ENCODE measurements around the gene EFNA4. TPM values are rescaled to one million over a fixed set of nuclear protein-coding genes. Genes with fewer than 3 reads are reported as not detected.
A peak's percentile ranks its signal among the peaks of the same experiment; 100 is the strongest.

Gene EFNA4
- total RNA-seq, 6 donors from 2014 or later: 2.8 to 8.1 (median 7.0) TPM

DNA sequence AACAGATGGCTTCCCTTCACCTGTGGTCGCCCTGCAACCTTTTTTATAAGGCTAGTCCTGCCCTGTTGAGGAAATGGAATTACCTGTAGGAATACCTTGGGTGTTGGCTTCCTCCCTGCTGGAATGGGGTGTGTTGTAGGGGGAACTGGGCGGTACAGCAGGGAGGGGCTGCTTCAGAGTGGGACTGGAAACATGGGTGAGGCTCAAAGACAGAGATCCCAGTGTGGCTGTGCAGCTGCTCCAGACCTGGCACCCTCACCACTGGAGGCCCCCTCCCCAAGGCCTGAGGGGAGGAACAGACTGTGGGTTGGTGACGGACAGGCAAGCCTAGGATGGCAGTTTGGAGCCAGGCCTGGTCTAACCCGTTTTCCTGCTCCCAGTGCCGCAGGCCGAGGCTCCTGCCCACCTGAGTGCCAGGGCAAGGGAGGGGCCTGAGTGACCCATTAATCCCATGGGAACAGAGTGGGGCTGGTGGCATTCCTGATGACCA is 19.6 kb downstream of the EFNA4 start:
- 51 to 67% methylated on average over 2 to 5 of the region's 6 CpGs for WGBS, 2 donors
- H3K27me3 ChIP-seq: peaks cover 9 to 60% (median 47%) of the 10 kb centered on the region in 4 donors
- peaks cover 64 to 75% (median 66%) of the 10 kb centered on the region in 4 donors for H3K4me1 ChIP-seq
- TF ChIP-seq, protein P1, sequence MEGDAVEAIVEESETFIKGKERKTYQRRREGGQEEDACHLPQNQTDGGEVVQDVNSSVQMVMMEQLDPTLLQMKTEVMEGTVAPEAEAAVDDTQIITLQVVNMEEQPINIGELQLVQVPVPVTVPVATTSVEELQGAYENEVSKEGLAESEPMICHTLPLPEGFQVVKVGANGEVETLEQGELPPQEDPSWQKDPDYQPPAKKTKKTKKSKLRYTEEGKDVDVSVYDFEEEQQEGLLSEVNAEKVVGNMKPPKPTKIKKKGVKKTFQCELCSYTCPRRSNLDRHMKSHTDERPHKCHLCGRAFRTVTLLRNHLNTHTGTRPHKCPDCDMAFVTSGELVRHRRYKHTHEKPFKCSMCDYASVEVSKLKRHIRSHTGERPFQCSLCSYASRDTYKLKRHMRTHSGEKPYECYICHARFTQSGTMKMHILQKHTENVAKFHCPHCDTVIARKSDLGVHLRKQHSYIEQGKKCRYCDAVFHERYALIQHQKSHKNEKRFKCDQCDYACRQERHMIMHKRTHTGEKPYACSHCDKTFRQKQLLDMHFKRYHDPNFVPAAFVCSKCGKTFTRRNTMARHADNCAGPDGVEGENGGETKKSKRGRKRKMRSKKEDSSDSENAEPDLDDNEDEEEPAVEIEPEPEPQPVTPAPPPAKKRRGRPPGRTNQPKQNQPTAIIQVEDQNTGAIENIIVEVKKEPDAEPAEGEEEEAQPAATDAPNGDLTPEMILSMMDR (IDR thresholded peaks at IDR 0.05): no peak
- no peak for TF ChIP-seq POLR2A (IDR thresholded peaks at IDR 0.05)
- no peak for TF ChIP-seq EP300 (IDR thresholded peaks at IDR 0.05)
- TF ChIP-seq POLR2AphosphoS5 (IDR thresholded peaks at IDR 0.05): no peak
- no peaks in the 10 kb centered on the region for H3K9me3 ChIP-seq
- no peak overlapping the region for H3K4me3 ChIP-seq
- DNase-seq (no peak), ATAC-seq (ENCODE audit: low FRiP score in 2 of 2) (no peak)
- no peaks in the 10 kb centered on the region for H3K36me3 ChIP-seq
- H3K27ac ChIP-seq: no peak overlapping the region

DNA sequence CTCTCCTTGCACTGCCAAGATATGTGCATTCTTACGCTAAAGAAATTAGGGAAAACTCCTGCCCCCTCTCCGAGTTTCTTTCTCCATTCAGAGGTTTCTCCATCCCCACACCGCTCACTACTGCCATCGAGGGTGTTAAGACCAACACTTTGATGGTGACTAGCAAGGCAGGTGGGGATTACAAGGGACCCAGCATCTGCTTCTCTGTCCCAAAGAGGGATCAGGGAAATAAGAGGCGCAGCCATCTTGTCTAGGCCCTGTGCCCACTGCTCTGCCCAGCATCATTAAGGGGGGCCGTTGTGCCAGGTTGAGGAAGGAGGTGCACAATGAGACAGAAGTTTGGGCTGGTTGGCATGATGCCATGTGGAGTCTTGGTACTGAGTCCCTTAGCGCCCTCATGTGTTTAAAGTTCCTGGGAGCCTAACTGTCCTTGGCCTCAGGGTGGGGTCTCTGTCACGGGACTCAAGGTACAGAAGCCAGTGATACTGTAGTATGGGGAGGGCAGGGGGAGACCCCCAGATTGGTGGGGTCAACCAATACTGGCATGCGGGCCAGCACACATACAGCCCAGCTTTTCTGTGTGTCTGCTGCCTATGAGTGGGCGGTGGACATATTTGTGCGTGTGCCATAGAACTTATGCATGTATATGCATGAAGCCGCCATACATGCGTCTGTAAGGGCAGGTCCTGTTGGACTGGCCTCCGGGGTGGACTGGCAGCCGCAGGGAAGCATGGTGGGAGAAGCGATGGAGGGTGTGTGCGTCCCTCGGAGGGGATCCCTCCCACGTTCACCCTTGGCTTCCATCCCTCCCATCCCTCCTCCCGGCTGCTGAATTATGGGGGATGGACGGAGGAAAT is 20.6 kb downstream of the EFNA4 start:
- peaks cover 9 to 53% (median 44%) of the 10 kb centered on the region in 4 donors for H3K27me3 ChIP-seq
- H3K36me3 ChIP-seq: no peaks in the 10 kb centered on the region
- TF ChIP-seq EP300 (IDR thresholded peaks at IDR 0.05) (no peak), POLR2A (IDR thresholded peaks at IDR 0.05) (no peak), POLR2AphosphoS5 (IDR thresholded peaks at IDR 0.05) (no peak)
- TF ChIP-seq, protein P1 (IDR thresholded peaks at IDR 0.05): no peak
- DNase-seq: peak in 1 of 2 donors; percentile 58
- H3K27ac ChIP-seq: peak overlapping the region in 2 of 4 donors; percentile 88 to 90
- no peak for ATAC-seq (ENCODE audit: low FRiP score in 2 of 2)
- 23 to 34% methylated on average over 17 to 20 of the region's 21 CpGs for WGBS, 2 donors
- peaks cover 57 to 67% (median 58%) of the 10 kb centered on the region in 4 donors for H3K4me1 ChIP-seq
- no peaks in the 10 kb centered on the region for H3K9me3 ChIP-seq
- H3K4me3 ChIP-seq: peak overlapping the region in 3 of 4 donors; percentile 64 to 91 (median 74)

DNA sequence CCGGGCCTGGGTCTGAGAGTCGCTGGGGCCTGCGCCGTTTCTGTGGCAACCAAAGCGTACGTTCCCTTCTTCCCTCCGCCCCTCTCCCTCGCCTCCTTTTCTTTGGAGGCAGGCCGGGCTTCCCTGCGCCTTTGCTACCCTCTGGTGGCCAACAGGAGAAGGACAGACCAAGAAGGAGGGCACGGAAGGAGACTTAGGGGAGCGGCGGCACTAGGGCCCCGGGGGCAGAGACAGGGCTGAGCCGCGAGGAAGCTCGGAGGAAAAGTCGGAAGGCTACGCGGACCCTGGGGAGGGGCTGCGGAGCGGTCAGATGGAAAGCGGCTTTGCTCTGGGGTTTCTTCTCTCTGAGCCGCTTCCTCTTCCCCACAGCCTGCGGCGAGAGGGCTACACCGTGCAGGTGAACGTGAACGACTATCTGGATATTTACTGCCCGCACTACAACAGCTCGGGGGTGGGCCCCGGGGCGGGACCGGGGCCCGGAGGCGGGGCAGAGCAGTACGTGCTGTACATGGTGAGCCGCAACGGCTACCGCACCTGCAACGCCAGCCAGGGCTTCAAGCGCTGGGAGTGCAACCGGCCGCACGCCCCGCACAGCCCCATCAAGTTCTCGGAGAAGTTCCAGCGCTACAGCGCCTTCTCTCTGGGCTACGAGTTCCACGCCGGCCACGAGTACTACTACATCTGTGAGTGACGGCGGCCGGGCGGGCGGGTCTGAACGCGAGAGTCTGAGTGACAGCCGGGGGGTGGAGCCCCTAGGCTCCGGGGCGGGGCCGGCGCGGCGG is 21.4 kb downstream of the EFNA4 start:
- DNase-seq (peak; percentile 97 to 99), ATAC-seq (ENCODE audit: low FRiP score in 2 of 2) (peak; percentile 94 to 96)
- peak overlapping the region; percentile 76 to 90 (median 87) for H3K27ac ChIP-seq
- WGBS, 2 donors: 0% methylated on average over 33 to 40 of the region's 67 CpGs
- H3K4me3 ChIP-seq: peak overlapping the region; percentile 64 to 91 (median 76)
- peaks cover 48 to 59% (median 50%) of the 10 kb centered on the region in 4 donors for H3K4me1 ChIP-seq
- TF ChIP-seq EP300 (IDR thresholded peaks at IDR 0.05) (no peak), POLR2A (IDR thresholded peaks at IDR 0.05) (peak in 2 of 4 donors; percentile 18 to 53), POLR2AphosphoS5 (IDR thresholded peaks at IDR 0.05) (peak; percentile 35 to 54)
- TF ChIP-seq, protein P1 (IDR thresholded peaks at IDR 0.05): peak; percentile 92 to 98 (median 97)
- H3K27me3 ChIP-seq: peaks cover 9 to 45% (median 38%) of the 10 kb centered on the region in 4 donors
- no peaks in the 10 kb centered on the region for H3K36me3 ChIP-seq
- no peaks in the 10 kb centered on the region for H3K9me3 ChIP-seq

DNA sequence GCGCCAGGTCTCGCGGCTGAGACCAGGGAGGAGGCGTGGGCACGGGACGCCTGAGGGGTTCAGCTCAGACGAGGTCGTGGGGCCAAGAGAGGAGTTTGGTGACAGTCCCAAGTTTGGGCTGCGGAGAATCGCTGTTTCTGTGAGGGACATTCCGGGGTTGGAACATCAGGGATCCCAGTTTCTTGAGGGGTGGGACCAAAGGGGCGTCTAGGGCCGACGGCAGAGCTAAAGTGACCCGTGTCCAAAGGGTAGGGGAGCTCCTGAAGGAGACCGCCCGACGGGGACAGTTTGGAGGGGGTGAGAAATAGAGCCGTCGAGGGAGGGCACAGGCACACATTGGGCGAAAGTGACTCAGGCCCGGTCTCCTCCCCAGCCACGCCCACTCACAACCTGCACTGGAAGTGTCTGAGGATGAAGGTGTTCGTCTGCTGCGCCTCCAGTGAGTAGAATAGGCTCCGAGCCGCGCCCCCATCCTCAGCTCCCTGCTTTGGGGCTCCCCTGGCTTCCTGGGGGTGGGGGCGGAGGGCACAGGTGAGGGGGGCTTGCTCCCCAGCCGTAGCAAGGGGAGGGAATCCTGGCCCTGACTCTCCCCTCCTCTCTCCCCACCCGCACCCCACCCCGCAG is 22.1 kb downstream of the EFNA4 start:
- H3K36me3 ChIP-seq: no peaks in the 10 kb centered on the region
- peaks cover 6 to 38% (median 31%) of the 10 kb centered on the region in 4 donors for H3K27me3 ChIP-seq
- TF ChIP-seq, protein P1 (IDR thresholded peaks at IDR 0.05): no peak
- no peak for TF ChIP-seq POLR2A (IDR thresholded peaks at IDR 0.05)
- TF ChIP-seq POLR2AphosphoS5 (IDR thresholded peaks at IDR 0.05): no peak
- TF ChIP-seq EP300 (IDR thresholded peaks at IDR 0.05): no peak
- DNase-seq (peak in 1 of 2 donors; percentile 81), ATAC-seq (ENCODE audit: low FRiP score in 2 of 2) (peak; percentile 41 to 50)
- H3K9me3 ChIP-seq: no peaks in the 10 kb centered on the region
- H3K4me1 ChIP-seq: peaks cover 41 to 51% (median 43%) of the 10 kb centered on the region in 4 donors
- peak overlapping the region; percentile 76 to 90 (median 87) for H3K27ac ChIP-seq
- H3K4me3 ChIP-seq: peak overlapping the region; percentile 64 to 91 (median 76)
- 1 to 4% methylated on average over 16 to 30 of the region's 32 CpGs for WGBS, 2 donors
